Stimulated activated CD8-positive, alpha-beta memory T cell treated with anti-CD3 and anti-CD28 coated beads, Interleukin-4, amount 100 ng/mL, for 48 hours (primary cell): ENCODE results near the gene MTMR6.
"Not testable (repeated sequence)": the region's sequence is repeated elsewhere in the genome, so short reads cannot be mapped to it uniquely, and the experiment has no call there.

Experiments used
- DNase-seq: peaks from one replicate; pipeline ENCODE4 v3.0.0-alpha.2; 2020

The MTMR6 gene

DNA sequence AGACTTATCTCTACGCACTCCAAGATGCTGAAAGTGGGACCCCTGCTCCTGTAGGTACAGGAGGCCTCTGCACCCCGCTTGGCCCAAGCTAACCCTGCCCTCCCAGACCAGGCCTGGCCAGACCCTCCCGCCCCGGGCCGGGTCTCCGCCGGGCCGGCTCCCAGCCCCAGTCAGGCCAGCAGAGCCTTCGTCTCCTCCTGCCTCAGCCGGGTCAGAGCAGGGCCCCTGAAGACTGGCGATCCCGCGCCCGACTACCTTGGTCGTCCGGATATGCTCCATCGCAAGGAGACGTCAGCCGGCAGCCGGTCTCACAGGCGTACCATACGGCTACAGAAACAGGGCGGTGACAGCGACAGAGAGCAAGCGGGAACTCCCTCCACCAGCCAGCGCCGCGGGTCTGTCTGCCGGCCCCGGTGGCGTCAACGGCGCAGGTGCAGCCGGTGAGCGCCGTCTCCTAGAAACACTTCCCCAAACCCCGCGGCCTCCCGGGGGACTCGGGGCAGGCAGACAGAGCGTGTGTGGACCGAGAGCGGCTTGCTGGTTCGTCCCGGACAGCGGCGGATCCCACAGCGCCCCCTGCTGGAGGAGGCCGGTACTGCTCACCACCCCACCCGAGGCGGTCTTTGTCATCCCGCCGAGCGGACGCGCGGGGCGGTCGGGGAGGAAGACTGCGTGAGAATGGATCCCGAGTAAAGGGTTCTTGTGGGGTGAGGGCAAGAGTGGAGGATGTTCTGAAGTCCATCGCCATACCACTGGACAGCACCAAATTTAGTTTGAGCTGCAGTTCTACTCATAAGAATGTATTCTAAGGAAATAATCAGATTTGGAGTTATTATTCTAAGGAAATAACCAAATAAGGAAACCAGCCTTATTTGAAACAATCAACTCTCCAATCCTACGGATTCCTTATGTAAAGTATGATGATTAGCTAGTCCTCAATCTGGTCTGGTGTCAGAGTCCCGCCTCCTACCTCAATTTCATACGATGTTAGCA, at the start of gene MTMR6:
Gene MTMR6 (minus strand): TSS at position 520 of the 993 bp plus-strand sequence. CDS start 241 bp downstream, at position 279.
- peak; percentile 99 for DNase-seq

DNA sequence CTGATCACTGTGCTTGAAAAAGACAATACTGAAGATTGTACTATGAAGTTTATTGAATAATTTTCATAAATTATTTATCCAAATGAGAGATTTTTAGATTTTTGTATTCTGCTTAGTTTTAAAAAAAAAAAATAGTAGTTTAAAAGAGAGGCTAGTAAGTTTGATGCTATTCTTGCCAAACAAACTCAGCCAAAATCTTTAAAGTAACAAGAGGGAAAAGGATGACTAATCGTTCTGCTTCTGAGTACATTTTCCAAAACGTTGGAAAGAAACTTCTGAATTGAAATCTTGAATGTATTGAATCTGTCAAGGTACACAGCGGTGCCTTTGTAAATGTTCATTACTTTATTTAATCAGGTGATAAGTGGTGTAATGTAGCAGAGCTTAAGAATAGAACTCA, 48.6 kb upstream of the MTMR6 start:
- no peak for DNase-seq

DNA sequence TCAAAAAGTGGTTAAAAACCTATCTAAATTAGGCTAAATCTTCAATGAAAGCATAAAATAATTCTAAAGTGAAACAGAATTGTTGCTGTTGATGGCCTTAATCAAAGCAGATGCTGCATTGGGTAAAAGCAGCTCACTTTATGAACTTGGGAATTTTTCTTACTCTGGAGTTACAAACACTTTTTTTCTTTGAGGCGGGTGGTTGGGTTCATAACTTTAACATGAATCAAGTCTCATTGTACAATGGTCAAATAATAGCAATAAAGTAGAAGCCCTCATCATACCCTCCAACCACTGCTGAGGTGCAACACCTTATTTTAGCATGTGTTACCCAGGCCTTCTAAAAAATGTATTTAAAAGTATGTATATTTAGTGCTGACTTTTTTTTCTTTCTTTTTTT, 43.3 kb upstream of the MTMR6 start:
- no peak for DNase-seq

DNA sequence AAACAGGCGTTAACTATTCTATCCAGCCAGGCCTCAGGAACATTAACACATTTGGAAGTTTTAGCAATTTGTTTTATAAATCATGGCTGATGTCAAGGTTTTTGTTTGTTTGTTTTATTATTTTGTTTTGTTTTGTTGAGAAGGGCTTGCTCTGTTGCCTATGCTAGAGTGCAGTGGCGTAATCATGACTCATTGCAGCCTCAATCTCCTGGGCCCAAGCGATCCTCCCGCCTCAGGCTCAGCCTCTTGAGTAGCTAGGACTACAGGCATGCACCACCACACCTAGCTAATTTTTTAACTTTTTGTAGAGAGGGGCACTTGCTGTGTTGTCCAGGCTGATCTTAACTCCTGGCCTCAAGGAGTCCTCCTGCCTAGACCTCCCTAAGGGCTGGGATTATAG, 42.4 kb upstream of the MTMR6 start:
- no peak for DNase-seq

DNA sequence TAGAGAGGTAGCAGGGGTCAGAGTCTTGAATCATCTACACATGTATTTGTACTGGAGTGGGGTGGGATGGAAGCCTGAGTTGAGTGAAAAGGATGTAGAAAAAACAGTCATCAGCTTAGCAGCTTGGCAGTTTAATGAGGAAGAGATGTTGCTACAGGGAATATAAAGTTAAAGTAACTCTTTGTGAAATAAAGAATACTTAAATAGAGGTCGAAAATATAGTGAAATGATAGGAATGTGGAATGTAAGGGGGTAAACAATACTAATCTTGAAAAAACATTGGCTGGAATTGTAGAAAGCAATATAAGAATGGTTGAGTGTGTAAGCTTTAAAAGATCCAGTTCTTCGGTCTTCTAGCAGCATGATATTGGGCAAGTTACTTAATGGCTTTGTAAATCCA, 36.8 kb upstream of the MTMR6 start:
- DNase-seq: no peak

DNA sequence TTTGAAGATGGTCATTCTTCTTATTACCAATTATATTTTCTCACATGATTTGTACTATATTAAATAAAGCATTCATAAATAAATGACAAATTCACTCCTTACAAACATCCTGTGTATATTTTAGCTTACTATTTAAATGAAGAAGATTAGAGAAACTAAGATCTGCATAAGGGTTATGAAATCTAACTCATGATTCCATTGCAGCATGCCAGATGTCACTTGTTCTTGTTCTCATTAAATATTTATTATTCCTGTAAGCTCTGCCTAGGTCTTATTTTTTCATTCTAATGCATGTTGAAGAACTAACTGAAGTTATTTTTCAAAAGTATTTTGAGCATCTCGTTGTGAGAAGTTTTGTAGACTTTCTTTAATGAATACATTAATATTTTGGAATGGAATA, 32.5 kb upstream of the MTMR6 start:
- DNase-seq: no peak

DNA sequence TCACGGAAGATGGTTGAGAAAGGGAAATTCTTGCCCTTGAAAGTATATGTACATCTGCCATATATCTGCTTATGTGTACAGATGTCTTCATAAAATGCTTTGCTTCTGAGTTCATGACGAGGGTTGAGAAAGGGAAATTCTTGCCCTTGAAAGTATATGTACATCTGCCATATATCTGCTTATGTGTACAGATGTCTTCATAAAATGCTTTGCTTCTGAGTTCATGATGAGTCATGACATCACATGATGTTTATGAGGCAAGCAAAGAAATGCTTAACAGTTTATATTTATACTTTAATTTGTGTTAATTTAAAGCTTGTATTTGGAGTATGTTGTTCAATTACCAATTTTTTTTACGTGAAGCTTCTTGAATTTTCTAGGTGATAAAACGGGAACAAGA, 31.7 kb upstream of the MTMR6 start:
- not testable (repeated sequence) for DNase-seq

DNA sequence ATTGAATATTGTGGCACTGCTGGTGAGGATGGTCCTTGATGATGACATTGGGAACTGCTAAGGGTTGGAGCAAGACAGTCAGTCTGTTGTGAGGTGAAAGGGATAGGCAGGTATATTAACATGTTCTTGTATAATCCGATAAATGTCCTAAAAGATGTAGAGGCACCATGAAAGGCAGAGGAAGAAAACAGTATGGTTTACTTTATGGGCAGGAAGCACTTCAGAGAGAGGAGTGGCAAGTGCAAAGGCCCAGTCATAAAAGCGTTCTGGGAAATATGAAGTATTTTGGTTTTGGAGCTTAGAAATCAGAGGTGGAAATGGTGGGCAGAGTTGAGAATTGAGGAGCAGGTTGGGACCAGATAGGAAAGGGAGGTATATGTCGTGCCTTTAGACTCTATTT, 23.6 kb upstream of the MTMR6 start:
- no peak for DNase-seq

DNA sequence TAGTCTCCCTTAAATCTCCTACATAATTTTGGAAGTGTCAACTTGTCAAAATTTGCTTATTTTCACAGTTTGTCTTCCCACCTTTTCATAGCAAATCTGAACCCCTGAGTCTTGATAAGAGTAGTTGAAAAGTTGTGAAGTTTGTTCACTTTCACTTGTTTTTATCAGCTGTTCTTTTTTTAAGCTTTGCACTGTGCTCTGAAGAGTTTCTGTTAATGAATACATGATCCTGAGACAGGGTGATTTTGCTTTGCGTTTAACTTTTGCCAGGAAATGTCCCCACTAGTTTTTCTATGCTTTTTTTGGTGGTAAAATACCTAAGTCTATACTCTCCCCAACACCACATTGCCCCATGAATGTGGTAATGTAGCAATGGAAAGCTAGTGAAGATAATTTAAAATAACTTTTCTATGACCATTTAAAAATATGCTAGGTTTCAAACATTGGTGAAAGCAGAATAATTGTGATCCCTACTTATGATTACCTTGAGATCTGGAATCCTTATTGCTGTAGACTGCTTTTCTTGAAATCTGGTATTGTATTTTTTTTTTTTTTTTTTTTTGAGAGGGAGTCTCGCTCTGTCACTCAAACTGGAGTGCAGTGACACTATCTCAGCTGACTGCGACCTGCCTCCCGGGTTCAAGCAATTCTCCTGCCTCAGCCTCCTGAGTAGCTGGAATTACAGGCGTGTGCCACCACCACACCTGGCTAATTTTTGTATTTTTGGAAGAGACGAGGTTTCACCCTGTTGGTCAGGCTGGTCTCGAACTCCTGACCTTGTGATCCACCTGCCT, 19.6 kb upstream of the MTMR6 start:
- no peak for DNase-seq

DNA sequence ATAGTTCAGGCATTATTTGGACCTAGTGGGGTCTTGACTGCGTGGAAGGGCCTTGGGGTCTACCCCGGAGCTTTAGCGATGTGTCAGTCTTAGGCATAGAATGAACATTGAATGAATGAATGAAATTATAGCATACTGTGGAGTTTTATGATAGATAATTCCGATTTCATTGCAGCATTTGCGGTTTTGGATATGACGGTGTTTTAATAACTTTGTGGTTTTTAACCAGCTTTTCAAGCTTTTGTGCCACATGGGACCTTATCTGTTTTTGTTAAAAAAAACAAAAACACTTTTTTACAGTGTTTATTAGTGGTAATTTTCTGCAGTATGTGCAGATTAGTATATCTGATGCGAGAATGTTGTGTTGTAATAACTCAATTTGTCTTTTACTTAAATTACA, 14.8 kb upstream of the MTMR6 start:
- DNase-seq: no peak

DNA sequence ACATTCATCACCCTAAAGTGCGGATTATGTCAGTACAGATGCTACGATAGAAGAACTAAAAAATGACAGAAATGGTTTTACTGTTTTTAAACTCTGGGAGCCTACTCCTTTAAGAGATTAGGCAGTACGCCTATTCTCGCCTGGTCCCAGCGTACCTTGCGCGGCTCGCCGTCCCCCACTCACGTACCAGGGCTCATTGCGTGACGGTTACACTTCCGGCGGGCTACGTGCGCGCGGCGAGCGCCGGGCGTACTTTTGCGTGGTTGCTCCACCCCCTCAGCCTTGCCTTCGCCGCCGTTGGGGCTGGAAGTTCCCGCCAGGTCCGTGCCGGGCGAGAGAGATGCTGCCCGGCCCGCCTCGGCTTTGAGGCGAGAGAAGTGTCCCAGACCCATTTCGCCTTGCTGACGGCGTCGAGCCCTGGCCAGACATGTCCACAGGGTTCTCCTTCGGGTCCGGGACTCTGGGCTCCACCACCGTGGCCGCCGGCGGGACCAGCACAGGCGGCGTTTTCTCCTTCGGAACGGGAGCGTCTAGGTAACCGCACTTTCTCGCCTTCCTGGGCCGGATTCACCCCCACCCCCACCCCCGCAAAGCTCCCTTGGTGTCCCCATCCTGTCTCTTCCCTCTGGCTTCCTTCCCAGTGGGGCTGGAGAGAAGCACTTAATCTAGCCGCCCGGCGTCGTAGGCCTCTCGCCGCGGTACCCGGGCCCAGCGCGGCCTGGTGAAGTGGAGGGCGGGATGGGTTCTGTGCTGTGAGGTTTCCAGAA, 14.2 kb upstream of the MTMR6 start, which contains the start of gene NUP58:
Gene NUP58 (plus strand): TSS at position 279 of the 767 bp plus-strand sequence. CDS start 149 bp downstream, at position 428.
- DNase-seq: peak; percentile 94

DNA sequence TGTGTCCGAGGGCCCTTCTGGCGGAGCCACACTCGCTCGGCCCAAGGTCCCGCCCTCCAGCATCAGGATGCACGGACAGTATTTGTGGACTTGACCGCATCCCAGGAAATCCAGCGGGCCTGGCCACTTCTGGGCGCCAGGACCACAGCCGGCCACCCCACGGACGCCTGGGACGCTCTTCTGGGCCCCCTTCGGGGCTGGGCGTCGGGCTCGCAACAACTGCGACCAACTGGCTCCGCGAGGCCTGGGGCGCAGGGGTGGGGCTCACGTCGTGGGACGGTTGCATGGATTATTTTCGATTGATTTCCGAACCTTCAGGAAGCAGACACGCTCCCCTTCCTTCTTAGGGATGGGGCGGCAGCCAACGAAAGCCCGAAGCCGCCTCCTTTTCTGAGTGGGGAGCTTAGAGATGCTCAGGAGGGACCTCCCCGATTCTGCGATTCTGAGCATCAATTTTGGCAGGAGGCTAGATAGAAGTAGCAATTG, 13.6 kb upstream of the MTMR6 start:
- peak; percentile 48 for DNase-seq

DNA sequence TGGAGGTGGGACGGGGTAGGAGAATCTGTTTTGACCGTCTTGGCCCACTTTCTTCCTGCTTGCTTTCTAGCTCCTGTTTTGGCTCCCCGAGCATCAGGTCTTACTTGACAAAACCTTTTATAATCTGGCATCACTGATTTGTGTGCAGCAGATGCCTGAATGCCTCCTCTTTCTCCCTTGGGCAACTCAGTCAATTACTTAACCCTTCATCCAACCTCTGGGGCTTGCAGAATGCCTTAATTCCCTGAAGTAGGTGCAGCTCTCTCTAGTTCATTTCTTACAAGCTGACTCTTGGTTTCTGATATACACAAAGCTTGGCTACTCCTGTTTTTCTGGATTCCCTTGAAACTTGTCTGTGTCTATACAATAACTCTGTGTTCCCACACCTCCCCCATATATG, 8.4 kb upstream of the MTMR6 start:
- DNase-seq: no peak

DNA sequence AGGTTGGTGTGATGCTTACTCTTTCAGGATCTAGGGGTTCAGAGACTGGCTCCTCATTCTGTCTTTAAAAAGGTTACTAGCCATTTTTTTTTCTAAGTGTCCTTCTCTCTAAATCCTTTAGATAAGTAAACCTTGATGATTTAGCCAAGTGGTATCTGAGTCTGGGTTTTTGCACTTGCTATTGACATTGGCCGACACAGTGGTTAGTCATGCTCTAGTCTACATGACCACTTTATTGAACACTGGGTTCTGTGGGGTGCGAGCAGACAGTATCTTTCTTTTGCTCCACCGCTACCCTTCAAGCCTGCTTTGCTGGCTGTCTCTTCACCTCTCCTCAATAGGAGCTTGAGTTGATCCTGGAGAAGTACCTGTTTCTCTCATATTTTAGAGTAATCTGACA, 7.9 kb upstream of the MTMR6 start:
- no peak for DNase-seq

DNA sequence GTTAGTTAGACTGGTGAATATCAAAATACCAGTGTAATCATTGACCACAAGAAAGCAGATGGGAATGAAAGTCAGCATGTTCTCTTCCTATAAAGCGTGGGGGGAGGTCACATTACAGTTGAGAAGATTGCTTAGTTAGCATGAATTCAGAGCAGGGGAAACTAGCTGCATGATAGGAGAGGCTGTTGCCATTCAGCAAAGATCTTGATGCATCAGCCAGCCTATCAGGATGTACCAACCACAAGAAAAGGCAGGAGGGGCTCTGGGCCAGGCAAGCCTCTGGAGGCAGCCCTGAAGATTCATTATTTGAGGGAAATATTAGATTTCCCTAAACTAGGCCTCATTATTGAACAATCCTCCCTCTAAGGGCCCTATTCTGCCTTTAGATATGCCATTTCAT, 5.0 kb upstream of the MTMR6 start:
- no peak for DNase-seq

DNA sequence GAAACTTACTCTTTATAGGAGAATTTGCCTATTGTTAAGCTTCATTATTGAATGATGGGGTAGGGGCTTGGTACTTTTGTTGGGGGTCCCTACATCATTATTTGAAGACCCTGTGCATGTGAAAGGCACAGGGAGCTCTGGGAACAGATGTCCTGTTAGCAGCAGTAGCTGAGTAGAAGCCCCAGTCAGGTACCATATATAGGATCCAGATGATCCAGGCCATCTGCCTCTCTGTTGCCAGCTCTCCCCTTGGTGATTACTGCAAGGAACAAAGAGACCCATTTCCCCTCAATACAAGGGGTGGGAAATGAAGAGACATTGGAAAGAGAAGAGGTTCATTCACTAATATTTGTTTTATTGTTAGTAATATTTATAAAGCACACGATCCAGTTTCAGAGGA, 4.4 kb upstream of the MTMR6 start:
- DNase-seq: no peak

DNA sequence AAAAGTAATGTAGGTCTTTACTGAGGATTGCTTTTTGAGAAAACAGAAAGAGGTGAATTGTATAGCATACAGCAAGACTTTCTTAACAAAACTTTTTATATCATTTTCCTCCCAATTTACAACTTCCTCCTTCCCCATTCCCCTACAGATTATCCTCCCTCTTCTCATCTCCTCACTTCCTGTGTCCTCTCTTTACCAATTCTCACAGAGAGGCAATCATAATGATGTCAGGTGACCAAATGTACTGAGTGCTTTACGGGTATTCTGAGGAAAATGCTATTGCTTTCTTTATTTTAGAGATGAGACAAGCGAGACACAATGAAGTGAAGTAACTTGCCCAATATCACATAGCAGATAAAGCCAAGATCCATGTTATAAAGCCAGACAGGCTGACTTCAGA, 1.7 kb upstream of the MTMR6 start:
- DNase-seq: no peak

DNA sequence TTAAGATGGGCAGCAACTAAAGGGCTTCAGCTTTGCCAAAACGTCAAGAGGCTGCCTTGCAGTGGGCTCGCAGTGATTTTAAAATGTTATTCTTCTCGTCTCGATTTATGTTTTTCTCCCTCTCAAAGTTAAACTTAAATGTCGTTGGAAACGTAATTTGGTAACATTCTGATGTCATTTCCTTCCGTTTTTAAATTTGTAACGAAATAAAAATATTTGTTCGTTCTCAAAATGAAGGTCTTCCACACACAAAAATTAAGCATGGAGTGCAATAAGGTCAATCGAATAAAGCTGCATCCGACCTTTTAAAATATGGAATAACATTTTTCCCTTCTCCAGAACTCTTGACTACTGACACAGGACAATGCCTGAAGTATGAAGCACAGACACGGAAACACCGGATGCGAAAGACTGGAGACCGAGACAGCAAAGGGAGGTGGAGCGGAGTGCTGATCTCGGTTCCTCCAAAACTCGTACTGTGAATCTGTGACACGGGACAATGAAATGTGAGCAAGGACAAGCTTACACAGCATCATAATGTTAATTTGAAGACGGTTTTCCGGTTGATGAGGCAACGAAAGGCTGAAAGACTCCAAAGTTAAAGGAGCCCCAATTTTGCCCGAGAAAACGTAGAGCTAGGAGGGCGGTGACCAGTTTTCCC, 850 bp downstream of the MTMR6 start:
- DNase-seq: peak; percentile 39

DNA sequence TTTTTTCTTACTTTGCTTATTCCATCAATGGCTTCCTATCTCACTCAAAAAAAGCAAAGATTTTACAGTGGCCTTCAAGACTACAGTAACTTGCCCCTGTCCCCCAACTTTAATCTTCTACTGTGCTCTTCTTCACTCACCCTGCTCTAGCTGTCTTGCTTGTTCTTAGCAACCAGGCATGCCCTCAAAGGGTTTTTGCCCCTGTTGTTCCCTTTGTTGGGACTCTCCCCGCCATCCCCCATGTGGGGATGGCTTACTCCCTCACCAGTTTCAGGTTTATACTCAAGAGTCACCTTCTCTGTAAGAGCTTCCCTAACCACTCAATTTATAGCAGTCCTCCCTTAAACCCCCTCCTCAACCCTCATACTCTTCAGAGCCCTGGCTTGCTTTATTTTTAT, 5.4 kb downstream of the MTMR6 start:
- DNase-seq: no peak

DNA sequence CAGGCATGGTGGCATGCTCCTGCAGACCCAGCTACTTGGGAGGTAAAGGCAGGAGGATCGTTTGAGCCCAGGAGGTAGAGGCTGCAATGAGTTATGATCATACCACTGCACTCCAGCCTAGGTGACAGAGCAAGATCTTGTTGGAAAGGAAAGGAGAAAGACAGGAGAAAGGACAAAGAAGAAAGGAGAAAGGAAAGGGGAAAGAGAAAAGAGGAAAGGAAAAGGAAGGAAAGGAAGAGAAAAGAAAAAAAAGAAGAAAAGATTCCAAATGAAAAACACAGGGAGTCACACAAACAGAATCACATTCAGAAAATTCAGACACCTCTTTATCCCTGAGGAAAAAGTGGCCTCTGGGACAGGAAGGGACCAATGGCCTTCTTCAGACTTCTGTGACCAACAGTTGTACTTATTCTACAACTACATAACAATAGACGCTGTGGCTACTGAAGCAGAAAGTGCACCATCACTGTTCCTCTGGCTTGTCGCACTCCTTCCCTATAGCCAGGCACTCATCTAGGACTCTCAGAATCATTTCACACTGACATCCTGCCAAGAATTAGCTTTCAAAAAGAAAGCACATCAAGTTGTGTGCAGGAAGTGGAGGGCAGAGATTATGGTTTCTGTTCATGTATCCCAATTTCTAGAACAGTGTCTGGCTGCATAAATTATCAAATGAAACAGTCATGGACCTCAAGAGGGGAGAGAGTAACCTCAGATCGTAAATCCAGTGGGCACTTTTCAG, 5.9 kb downstream of the MTMR6 start:
- no peak for DNase-seq

DNA sequence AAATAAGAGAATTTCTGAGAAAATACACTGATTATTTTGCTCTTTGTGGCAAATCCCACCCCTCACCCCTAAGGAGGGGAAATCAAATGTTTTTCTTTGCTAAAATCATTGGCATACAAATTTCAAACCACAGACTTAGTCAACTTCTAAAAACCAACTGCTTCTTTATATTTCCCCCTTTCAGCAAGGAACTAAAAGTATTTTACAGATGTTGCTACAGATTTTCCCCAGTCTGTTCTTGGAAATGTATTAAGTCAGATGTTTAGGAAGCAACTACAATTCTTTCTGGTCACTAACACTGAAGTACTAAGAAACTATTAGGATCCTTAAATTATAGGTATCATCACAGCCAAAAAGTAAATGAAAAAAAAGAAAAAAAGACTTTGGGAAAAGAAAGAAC, 6.9 kb downstream of the MTMR6 start:
- DNase-seq: no peak

DNA sequence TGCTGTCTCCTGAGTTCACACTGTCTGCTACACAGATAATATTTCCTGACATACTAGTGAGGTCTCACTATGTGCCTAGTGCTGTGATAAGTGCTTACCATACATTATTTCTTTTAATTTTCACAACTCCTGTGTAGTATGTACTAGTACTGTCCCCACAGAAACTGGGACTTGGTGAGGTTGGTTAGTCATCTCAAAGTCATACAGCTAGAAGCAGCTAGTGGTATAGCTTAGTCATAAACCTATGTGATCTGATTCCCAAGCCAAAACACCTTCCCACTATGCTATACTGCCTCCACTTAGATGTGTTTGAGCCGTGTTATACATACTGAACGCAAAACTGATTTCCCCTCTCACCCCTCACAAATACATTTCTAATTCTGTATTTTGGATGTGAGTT, 10.5 kb downstream of the MTMR6 start:
- DNase-seq: no peak
